Esophagus muscularis mucosa (tissue), 3 donors: ENCODE data around the gene HOXC5.

Experiments
- CTCF ChIP-seq, 3 experiments: fragments of 200-600 bp in 2 of 3; fragments of 450-650 bp in 1 of 3; sonication (generic) in 2 of 3; IDR thresholded peaks; one replicate each; pipeline ENCODE4 v1.5.1; 2017 to 2019; ENCODE audit warnings: antibody characterized with exemption in 3 of 3, mild to moderate bottlenecking in 2 of 3, moderate library complexity in 1 of 3
- EP300 ChIP-seq: sonication (generic); formaldehyde crosslinking; IDR thresholded peaks from one replicate; pipeline ENCODE4 v1.6.1; 2017; ENCODE audit warnings: antibody characterized with exemption

- no peak for TF ChIP-seq CTCF (IDR thresholded peaks at IDR 0.05)
- no peak for TF ChIP-seq EP300
These were observed 37.9 kb upstream of the HOXC5 start for GRCh38 chr12:53995002-53995377.
